Measurements from ENCODE around the gene ISL2.

ISL2 gene

DNA sequence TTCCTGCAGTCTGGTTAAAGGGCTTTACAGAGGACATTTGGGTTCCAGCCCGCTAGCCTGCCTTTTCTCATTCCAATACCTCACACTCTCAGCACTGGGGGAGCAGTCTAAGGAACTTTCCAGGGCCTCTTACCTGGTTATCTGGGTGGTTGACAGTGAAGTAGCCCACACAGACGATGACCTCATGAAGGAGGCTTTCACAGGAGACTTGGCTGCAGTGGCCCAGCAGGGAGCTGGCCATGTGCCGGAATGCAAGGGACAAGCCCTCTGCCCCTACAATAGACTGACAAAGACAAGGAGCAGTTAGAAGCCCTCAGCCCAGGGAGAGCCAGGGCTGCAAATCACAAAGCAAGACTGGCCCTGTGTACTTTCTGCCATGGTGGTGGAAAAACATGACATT is 39.5 kb downstream of the ISL2 start:
- DNase-seq (ENCODE audit: low read depth in 3 of 3): no peak

DNA sequence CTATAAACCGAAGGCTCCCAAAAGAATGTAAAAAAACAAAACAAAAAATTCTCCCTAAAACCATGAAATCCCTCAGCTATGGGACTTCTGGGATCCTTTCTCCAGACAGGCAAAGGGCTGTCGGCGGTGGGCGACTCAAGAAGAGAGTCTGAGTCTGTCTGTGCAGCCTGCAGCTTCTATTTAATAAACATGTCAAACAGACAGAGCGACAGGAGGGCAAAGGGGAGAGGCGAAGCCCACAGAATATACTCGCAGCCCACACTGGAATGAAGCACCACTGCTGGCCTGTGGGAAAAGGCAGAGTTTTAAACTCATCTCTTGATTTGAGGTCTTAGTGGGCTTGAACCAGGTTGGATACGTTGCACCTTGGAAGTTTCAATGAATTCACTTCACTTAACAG is 40.2 kb downstream of the ISL2 start:
- DNase-seq (ENCODE audit: low read depth in 3 of 3): no peak

DNA sequence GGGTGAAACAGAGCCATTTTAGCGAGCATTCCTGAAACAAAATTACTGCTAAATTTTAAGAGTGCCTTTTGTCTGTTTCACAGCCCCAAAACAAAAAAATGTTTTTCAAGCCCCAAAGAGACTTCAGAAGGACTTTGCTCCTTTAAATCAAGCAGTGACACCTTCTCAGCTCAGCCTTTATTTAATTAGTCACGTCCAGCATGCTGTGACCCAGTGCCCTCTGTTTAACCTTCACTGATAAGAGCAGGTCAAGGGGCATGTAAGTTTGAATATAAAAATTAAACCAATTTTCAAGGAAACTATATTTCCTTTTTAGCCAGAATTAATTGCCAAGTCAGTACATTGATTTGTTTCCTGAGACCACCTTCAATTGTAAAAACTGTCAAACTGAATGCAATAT is 40.6 kb downstream of the ISL2 start:
- no peak for DNase-seq (ENCODE audit: low read depth in 3 of 3)

DNA sequence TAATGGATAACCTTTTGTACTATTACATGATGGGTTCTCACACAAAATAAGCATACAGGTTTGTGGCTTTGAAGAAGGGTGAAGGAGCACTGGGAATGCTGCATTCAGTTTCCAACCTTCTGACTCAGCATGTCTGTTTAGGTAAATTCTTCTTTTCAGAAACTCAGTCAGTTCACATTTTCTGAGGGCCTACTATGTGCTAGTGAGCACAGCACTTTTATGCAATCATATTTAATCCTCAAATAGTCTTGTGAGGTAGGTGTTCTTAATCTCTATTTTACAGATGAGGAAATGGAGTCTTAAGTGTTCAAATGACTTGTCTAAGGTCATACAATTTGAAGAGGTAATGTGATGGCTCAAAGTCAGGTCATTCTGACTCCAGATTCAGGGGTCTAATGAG is 41.2 kb downstream of the ISL2 start:
- DNase-seq (ENCODE audit: low read depth in 3 of 3): no peak

DNA sequence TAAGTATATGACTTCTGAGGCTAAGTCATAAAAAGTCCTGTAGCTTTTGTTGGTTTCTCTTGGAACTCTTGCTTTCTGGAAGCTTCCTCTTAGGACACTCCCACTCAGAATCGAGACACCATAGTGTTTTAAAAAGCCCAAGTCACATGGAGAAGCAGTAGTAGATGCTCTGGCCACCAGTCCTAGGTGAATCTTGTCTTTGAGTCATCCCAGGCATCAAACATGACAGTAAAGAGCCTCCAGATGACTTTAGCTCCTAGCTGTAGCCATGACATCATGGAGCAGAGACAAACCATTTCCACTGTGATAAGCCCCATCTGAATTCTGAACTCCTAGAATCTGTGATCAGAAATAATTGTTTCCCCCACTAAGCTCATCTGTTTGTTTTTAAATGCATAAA is 42.1 kb downstream of the ISL2 start:
- no peak for DNase-seq (ENCODE audit: low read depth in 3 of 3)

DNA sequence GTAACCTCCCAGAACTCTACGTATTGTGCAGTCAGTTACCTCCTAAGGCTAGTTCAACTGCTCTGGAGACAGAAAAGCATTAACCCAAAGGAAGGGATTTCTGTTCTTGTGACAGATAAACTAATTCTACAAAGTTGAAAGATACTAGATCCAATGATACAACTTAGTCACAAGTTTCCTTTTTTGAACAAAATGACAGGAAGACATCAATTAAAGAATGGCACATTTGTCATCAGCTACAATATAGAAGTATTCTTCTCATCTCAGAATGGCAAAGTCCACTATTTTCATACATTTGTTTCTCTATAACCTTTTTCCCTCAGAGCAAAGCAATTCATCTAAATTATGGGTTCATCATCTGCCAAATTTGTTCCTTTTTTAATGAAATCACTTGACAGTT is 43.7 kb downstream of the ISL2 start:
- no peak for DNase-seq (ENCODE audit: low read depth in 3 of 3)

DNA sequence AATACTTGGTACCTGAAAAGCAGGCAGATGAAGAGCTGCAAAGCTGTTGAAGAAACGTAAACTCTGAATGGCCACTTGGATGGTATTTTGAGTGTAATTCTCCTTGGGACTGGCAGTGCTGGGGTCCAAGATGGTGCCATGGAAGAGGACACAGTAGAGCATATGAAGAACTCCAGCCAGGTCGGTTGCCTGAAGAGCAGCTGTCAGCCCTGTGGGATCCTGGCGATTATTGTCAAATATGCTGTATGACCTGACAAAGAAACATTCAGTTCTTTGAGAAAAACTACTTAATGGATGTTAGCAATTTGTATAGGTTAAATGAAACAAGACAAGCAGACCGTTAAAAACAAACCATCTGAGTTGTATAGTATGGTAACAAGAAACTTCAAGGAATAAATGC is 44.8 kb downstream of the ISL2 start:
- no peak for DNase-seq (ENCODE audit: low read depth in 3 of 3)

DNA sequence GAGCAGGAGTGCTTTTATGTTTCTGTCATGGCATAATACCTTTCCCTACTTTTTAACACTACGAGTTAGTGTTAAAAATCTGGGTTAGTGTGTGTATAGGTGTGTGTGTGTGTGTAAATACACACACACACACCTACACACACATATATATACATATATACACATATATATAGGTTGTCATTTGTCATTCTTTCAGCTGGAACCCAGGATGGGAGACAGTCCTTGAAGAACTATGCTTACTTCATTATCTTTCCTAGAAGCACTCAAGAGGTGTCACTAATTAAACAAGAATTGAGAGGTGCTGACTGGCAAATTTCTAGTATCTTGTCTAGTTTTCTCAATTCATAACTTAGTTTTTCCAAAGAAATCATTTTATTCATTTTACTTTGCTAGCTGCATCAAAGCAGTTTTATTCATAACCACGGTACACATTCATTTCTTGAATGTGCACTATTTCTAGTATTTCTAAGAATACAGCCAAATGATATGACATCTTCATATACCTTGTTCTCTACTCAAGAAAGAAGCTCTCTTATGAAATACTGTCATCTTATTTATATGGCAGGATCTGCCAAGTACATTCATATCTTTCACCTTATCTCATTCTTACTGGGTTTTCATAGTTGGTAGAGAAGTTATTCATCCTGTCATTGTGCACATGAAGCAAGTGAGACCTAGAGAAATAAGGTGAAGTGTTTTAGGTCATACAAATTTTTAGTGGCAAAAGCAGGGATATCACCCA is 46.6 kb downstream of the ISL2 start:
- no peak for DNase-seq (ENCODE audit: low read depth in 3 of 3)

DNA sequence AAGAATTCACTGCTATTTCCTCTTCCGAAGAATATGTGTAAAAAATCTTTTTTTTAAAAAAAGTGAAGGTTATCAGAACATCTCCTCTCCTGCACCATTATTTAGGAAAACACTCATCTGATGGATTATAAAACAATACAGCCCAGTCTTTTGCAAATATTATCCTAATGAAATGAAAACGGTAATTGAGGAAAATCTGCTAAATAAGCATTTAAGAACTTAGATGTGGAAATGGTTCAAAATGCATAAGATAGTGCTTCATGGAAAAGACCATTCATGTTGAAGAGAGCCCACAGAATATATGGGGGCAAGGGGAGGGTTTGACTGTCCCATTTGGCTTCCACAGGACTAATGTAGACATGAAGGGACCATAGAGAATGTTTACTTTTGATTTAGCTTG is 47.8 kb downstream of the ISL2 start:
- DNase-seq (ENCODE audit: low read depth in 3 of 3): no peak

DNA sequence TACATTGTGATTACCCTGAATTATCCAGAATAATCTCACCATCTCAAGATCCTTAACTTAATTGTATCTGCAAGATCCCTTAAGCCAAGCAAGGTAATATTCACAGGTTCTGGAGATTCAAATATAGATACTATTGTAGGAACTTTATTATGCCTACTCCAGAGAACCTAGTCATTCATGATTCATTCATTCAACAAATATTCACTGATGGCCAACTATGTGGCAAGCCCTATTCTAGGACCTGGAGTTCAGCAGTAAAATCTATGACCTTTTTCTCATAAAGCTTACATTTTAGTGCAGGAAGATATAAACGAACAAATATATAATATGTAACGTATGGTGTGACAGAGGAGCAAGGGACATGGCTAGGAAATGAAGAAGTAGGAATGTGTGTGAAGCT is 49.6 kb downstream of the ISL2 start:
- no peak for DNase-seq (ENCODE audit: low read depth in 3 of 3)

DNA sequence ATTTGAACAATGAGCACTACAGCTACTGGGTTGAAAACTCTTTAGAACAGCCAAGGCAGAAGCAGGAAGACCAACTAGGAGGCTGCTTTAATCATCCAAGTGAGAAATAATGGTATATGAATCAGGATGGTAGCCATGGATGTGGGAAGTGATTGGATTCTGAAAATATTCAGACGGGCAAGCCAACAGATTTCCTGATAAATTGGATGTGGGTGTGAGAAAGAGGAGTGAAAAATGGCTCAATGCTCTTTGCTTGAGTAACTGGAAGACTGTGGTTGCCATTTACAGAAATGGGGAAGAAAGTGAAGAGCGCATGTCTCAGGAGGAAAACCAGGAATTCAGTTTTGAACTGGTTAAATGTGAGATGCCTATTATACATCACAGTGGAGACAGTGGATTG is 50.4 kb downstream of the ISL2 start:
- DNase-seq (ENCODE audit: low read depth in 3 of 3): no peak

DNA sequence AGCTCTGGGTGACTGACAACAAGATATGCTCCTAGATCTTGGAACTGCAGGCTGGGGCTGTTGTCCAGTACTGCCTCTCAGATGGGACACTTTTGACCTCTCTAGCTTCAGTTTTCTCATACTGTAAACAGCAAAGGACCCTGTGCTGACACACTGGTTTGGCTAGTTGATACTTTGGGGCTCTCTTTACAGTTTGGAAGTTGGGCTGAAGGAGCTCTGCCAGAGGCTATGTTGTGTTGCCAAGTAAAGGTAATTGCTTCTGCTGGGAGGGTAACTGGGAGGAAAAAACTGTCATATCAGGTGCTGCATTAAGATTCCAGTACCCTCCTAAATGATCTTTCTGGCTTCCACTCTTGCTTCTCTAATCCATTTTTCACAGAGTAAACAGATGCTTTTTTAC is 54.0 kb downstream of the ISL2 start:
- DNase-seq (ENCODE audit: low read depth in 3 of 3): no peak

DNA sequence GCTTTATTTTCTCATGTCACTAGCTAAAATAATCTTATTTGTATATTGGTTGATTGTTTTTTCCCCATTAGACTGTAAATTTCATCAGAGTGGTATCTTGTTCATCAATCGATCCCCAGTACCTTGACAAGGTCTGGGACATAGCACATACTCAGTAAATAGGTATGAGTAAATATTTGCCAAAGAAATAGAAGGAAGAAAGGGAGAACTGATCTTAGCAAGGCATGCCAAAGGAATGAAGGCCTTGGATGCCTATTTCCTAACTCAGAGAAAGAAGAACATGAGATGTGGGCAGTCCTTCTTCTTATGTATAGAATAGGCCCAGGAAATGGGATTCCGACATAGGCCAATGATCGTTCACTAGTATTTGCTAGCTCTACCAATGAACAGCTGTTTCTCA is 54.7 kb downstream of the ISL2 start:
- no peak for DNase-seq (ENCODE audit: low read depth in 3 of 3)

DNA sequence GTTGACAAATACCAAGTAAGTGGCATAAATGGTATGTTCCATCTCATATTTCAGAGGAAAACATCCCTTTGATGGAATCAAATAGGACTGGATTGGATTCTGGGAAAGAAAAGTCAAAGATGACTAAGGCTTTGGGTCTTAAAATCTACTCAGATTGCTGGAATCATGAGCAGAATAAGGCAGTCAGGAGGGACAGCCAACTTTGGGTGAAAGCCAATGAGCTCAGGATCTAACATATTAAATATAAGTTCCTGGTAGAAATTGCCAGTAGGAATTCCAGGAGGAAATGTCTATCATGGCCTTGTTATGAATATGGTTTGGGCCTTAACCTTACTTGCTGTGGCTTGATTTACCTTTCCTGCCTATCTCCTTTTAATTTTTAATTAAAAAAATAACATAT is 55.3 kb downstream of the ISL2 start:
- no peak for DNase-seq (ENCODE audit: low read depth in 3 of 3)
